ENCODE measurements around the gene MT1F.

MT1F gene

GRCh38 chr16:56625943-56626654 lies 31.7 kb upstream of the MT1F start:
- peak; percentile 63 for DNase-seq

GRCh38 chr16:56626685-56627084 lies 31.1 kb upstream of the MT1F start:
- no peak for DNase-seq

- DNase-seq, result no peak
Observed at GRCh38 chr16:56628486-56629350, 29.0 kb upstream of the MT1F start.

GRCh38 chr16:56629531-56629930 lies 28.2 kb upstream of the MT1F start:
- DNase-seq, result no peak

GRCh38 chr16:56630134-56630533 lies 27.6 kb upstream of the MT1F start:
- DNase-seq, result no peak

- no peak for DNase-seq
Observed at GRCh38 chr16:56631197-56631596, 26.6 kb upstream of the MT1F start.

GRCh38 chr16:56631832-56632155 lies 26.0 kb upstream of the MT1F start:
- no peak for DNase-seq

- no peak for DNase-seq
Observed at GRCh38 chr16:56632156-56632847, 25.5 kb upstream of the MT1F start, which contains the start of gene MT1M. TSS of gene MT1M (plus strand) at chr16:56632659. CDS start at chr16:56632732, 73 bp downstream.

GRCh38 chr16:56632848-56633365 lies 24.9 kb upstream of the MT1F start:
- no peak for DNase-seq

- DNase-seq, result no peak
Observed at GRCh38 chr16:56633535-56633934, 24.2 kb upstream of the MT1F start.

GRCh38 chr16:56634715-56635440 lies 22.9 kb upstream of the MT1F start:
- no peak for DNase-seq

- DNase-seq, result no peak
Observed at GRCh38 chr16:56635441-56635967, 22.3 kb upstream of the MT1F start.

GRCh38 chr16:56636616-56637413 lies 20.9 kb upstream of the MT1F start:
- DNase-seq, result no peak

- peak; percentile 10 for DNase-seq
Observed at GRCh38 chr16:56637814-56638750, 19.7 kb upstream of the MT1F start, which contains the start of gene MT1A. TSS of gene MT1A (plus strand) at chr16:56638666. CDS start at chr16:56638739, 73 bp downstream.

- no peak for DNase-seq
Observed at GRCh38 chr16:56639045-56639444, 18.7 kb upstream of the MT1F start.

GRCh38 chr16:56640076-56640475 lies 17.7 kb upstream of the MT1F start:
- no peak for DNase-seq

- no peak for DNase-seq
Observed at GRCh38 chr16:56641166-56641565, 16.6 kb upstream of the MT1F start.

GRCh38 chr16:56643080-56643778 lies 14.5 kb upstream of the MT1F start:
- no peak for DNase-seq

GRCh38 chr16:56643833-56644232 lies 13.9 kb upstream of the MT1F start:
- DNase-seq, result no peak
